ENCODE data around the gene CFAP74.

The CFAP74 gene

DNA sequence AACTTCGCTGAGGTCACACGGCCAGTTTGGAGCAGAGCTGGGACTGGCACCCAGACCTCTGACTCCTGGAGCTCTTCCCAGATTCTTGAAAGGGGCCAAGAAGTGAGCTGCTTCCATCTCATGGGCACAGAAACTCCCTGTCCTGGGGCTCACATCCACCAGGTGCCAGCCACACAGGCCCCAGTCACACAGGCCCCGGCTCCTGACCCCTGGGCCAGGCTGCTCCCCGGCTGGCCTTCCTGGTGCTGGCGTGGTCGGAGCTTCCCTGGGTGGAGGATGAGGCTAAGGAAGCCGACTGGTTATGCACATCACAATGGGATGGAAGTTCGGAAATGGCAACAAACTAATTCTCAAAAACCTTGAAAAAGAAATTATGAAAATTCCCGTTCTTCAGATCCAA is 12.5 kb upstream of the CFAP74 start:
- TF ChIP-seq, protein P1, sequence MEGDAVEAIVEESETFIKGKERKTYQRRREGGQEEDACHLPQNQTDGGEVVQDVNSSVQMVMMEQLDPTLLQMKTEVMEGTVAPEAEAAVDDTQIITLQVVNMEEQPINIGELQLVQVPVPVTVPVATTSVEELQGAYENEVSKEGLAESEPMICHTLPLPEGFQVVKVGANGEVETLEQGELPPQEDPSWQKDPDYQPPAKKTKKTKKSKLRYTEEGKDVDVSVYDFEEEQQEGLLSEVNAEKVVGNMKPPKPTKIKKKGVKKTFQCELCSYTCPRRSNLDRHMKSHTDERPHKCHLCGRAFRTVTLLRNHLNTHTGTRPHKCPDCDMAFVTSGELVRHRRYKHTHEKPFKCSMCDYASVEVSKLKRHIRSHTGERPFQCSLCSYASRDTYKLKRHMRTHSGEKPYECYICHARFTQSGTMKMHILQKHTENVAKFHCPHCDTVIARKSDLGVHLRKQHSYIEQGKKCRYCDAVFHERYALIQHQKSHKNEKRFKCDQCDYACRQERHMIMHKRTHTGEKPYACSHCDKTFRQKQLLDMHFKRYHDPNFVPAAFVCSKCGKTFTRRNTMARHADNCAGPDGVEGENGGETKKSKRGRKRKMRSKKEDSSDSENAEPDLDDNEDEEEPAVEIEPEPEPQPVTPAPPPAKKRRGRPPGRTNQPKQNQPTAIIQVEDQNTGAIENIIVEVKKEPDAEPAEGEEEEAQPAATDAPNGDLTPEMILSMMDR (IDR thresholded peaks at IDR 0.05; ENCODE audit: low read depth, low read length): no peak
- no peak for DNase-seq (ENCODE audit: extremely low read depth, low read depth)

DNA sequence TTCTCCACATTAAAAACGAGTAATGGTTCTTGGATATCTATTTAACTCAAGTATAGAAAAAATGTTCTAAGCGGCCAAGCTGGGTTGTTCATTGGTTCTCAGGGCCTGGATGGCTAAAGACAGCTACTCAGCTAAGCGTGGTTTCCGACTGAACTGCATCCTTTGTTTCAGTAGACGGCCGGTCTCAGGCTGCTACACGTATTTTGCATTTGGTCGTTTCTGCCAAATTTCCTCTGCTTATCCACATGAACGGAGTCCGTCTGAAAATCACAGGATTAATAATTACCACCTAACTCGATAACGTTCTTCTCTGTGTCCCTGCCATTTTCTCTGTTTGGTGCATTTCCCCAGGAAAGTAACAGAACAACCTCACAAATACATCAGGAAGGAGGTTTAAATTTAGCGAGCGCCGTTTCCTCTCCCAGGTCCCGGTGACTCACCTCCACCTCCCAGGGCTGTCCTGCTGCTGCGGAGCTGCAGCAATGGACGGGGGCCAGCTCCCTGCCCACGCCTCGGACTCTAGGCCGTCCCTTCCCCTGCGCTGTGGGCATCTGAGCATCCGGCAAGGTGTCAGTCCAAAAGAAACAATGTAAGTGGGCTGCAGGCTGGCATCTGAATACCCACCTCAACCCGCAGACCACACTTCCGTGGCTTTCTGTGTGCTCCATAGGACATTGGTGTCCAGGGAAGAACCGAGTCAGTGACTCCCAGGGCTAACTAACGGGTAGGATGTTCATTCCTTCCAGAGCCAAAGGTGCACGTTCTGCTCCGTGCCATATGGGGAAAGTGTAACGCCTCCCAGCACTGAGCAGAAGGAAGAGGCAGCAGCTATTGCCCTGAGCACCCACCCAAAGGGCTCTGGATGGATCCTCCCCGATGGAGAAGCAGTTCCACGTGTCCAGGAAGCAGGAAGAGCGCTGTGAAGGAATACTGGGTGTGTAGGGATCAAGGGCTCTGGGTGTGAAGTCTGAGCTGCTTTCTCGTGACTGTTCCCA is 11.5 kb upstream of the CFAP74 start:
- TF ChIP-seq, protein P1 (IDR thresholded peaks at IDR 0.05; ENCODE audit: low read depth, low read length): no peak
- no peak for DNase-seq (ENCODE audit: extremely low read depth, low read depth)

DNA sequence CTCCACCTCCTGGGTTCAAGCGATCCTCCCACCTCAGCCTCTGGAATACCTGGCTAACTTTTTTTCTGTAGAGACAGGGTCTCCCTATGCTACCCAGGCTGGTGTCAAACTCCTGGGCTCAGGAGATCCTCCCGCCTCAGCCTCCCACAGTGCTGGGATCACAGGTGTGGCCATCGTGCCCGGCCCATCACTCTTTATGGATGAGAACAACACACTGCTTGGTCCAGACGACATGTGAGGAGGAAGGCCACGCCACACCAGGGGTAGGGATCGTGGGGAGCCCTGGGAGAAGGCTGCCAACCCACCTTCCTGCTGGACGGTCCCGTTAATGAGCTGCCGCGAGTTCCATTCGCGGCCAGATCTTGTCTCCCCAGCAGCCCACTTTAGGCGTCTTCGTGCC is 10.6 kb upstream of the CFAP74 start:
- TF ChIP-seq, protein P1 (IDR thresholded peaks at IDR 0.05; ENCODE audit: low read depth, low read length): no peak
- DNase-seq (ENCODE audit: extremely low read depth, low read depth): no peak

DNA sequence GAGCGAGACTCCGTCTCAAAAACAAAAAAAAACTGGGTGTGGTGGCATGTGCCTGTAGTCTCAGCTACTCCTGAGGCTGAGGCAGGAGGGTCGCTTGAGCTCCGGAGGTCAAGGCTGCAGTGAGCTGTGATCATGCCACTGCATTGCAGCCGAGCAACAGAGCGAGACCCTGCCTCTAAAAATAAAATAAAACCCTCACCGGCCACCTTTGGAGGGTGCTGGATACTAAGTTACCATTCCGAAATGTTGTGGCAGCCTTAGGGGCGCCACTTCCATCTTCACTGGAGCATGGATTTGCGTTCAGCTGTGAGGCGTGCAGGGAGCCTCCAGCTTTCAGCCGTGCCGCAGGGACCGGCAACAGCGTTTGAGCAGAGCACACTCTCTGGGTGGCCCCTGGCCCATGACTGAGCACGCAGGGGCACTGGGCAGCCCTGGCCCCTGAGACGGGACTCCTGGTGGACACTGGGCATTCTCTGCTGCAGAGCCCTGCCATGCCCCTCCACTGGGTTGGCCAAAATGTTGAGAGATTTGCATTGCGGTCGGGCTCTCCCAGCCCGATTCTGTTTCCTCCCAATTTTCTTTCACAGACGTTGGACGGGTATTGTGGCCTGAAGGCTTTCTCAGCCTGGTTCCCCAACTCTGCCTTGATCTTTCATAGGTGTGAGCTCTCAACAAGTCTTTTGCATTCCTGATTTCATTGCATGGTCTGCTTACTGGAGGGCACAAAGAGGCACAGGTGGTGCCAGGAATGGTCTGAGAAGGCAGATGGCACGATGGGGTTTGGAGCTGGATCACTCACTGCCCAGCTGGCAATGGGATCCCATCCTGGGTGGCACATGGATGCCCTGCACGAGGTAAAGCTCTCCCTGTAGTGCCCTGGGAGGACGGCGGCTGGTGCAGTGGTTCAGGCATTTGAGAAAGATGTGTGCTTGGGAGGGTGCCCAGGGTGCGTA is 5.8 kb upstream of the CFAP74 start:
- no peak for DNase-seq (ENCODE audit: extremely low read depth, low read depth)
- TF ChIP-seq, protein P1 (IDR thresholded peaks at IDR 0.05; ENCODE audit: low read depth, low read length): no peak

DNA sequence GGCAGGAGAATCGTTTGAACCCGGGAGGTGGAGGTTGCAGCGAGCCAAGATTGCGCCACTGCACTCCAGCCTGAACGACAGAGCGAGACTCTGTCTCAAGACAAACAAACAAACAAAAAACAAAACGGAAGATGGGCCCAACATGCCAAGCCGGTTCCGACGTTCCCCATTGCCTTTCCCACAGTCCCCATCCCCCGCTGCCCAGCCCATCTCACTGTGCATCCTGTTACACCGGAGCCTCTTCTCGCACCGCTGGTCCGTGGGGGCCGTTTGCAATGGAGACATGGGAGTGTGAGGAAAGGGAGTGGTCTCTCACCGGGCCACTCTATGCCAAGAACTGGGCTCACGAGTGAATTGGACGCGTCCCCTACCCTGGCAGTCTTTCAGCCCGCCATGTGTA is 1.3 kb upstream of the CFAP74 start:
- no peak for DNase-seq (ENCODE audit: extremely low read depth, low read depth)

DNA sequence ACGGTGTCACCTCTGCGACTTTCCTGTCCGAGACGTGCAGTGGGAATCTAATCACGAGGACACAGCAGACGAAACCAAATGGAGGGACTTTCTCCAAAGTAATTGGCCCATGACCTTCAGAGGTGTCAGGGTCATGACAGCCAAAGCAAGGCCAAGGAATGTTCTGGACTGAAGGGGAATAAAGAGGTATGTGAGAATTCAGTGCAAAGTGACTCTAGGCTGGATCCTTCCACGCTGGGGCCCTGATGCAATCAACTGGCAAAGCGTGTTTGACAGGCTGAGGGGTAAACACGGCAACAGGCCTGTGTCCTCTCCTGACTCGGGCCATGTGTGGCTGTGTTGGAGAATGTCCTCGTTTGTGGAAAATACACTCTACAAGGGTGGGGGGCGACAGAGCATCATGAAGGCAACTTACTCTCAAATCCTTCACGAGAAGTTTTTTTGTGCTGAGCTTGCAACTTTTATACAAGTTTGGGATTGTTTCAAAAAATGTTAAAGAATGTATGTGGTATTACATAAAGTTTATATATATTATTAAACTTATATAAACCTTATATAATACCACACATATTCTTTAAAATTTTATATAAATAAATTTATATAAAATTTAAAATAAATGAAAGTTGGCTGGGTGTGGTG is 1.7 kb downstream of the CFAP74 start:
- TF ChIP-seq, protein P1 (IDR thresholded peaks at IDR 0.05; ENCODE audit: low read depth, low read length): no peak
- DNase-seq (ENCODE audit: extremely low read depth, low read depth): no peak

More for the DNA sequence above, 1.3 kb upstream of the CFAP74 start:
- TF ChIP-seq, protein P1 (IDR thresholded peaks at IDR 0.05; ENCODE audit: low read depth, low read length): no peak

Data from AG09319 (cell line).